ENCODE measurements around the gene PTOV1. TPM values are rescaled to one million over a fixed set of nuclear protein-coding genes. Genes with fewer than 3 reads are reported as not detected.

The PTOV1 gene
- total and polyA plus RNA-seq, 2 of the 8 experiments (the other 6 are each of a cell fraction or from before 2014, with no cell fraction given), result 147 to 251 TPM

DNA sequence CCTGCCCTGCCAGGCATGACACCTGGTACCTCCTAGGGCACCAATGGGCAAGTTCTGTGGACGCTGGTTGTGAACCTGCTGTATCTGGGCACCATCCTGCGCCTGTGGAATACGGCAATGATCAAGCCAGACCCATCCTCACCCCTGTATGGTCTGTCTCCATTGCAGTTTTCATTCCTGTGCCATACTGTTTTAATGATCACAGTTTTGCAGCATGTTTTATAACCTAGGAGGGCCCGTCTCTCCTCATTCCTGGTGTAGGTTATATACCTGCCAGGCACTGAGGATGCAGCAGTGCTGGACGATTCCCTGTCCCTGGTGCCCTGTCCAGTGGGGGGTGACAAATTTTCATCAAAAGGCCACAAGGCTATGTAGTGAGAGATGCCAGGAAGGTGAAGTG, 32.1 kb downstream of the PTOV1 start:
- no peak for DNase-seq (ENCODE audit: low read depth in 1 of 2, low spot score in 2 of 2)
- Histone ChIP-seq H3K9me3 (ENCODE audit: insufficient read depth in 2 of 2, low read depth in 1 of 2, low read length in 1 of 2) (no peaks in the 10 kb centered on the region), H3K9ac (replicated peaks in 1 of 4; ENCODE audit: extremely low read depth in 1 of 4, low read depth in 3 of 4, low read length in 3 of 4) (no peak overlapping the region), H2BK15ac (ENCODE audit: low read length) (no peak overlapping the region), H3K79me1 (ENCODE audit: low read depth, low read length) (peaks cover 9% of the 10 kb centered on the region; the same call in 1 of the 2 replicates), H2BK12ac (ENCODE audit: low read depth, low read length) (no peak overlapping the region), H3K18ac (ENCODE audit: extremely low read depth, low read length) (no peak overlapping the region), H2AK5ac (ENCODE audit: low read depth, low read length) (no peak overlapping the region), H3K56ac (replicated peaks; ENCODE audit: insufficient read length, low read depth, low read length) (no peak overlapping the region), H2AFZ (ENCODE audit: low read length) (no peak overlapping the region), H3K4me2 (ENCODE audit: insufficient read depth in 1 of 2, low read depth in 2 of 2, low read length in 2 of 2) (no peak overlapping the region), H4K8ac (ENCODE audit: extremely low read depth, insufficient read depth, low read length) (no peak overlapping the region), H3K4me1 (replicated peaks in 1 of 4; ENCODE audit: control insufficient read depth in 3 of 4, insufficient read depth in 4 of 4, low read length in 3 of 4) (peaks cover 0 to 7% (median 4%) of the 10 kb centered on the region in 4 experiments; a peak in 6 of 7 replicates), H3K4ac (replicated peaks; ENCODE audit: insufficient read length, low read depth, low read length) (no peak overlapping the region), H3K14ac (ENCODE audit: insufficient read length) (no peak overlapping the region), H3K79me2 (ENCODE audit: control insufficient read depth in 1 of 2, insufficient read depth in 2 of 2, low read length in 2 of 2) (peaks cover 0 to 12% of the 10 kb centered on the region in 2 experiments; a peak in 2 of 4 replicates), H3K23ac (ENCODE audit: insufficient read length) (no peak overlapping the region), H2BK20ac (ENCODE audit: low read length) (no peak overlapping the region), H4K91ac (replicated peaks; ENCODE audit: insufficient read length, low read length) (no peak overlapping the region), H3K27me3 (replicated peaks in 1 of 4; ENCODE audit: control insufficient read depth in 3 of 4, extremely low read depth in 1 of 4, insufficient read depth in 3 of 4, low read length in 3 of 4) (no peaks in the 10 kb centered on the region), H3K23me2 (ENCODE audit: low read depth, low read length) (peaks cover 5% of the 10 kb centered on the region), H4K20me1 (replicated peaks in 1 of 2; ENCODE audit: control insufficient read depth in 1 of 2, insufficient read depth in 2 of 2, low read length in 2 of 2) (peaks cover 10 to 21% of the 10 kb centered on the region in 2 experiments), H2BK5ac (ENCODE audit: low read depth, low read length) (no peak overlapping the region), H3K27ac (ENCODE audit: low read depth, low read length) (no peak overlapping the region), H2BK120ac (replicated peaks; ENCODE audit: low read depth, low read length) (no peak overlapping the region), H3K36me3 (ENCODE audit: control insufficient read depth in 2 of 4, insufficient read depth in 4 of 4, low read length in 3 of 4) (peaks cover 24 to 56% (median 49%) of the 10 kb centered on the region in 4 experiments), H4K5ac (ENCODE audit: insufficient read length, low read depth, low read length) (no peak overlapping the region), H3K4me3 (ENCODE audit: extremely low read depth in 1 of 4, insufficient read depth in 2 of 4, low read depth in 3 of 4, low read length in 4 of 4) (no peak overlapping the region)
- 96% methylated on average over 5 of the region's 5 CpGs; no CpG with 5 or more reads in 1 of the 2 experiments for WGBS, 2 experiments (ENCODE audit: extremely low coverage in 1 of 2, insufficient coverage in 1 of 2, insufficient read length in 1 of 2, insufficient replicate concordance in 2 of 2, low coverage in 1 of 2, low lambda C conversion rate in 2 of 2, missing lambda C conversion rate in 1 of 2)
- ChIA-PET POLR2A (ENCODE audit: partially characterized antibody) (interaction anchor here (0.8 to 1.7 kb wide), 2 partner anchors 14 to 45 kb away, joined by 3 to 5 read pairs; no protein-coding TSS in a partner anchor), CTCF (ENCODE audit: partially characterized antibody) (interaction anchor here (1.2 kb wide), 1 partner anchor 18 kb away, joined by 3 read pairs; no protein-coding TSS in a partner anchor)
- FAIRE-seq, result no peak
- no peak for TF ChIP-seq EP300 (IDR thresholded peaks at IDR 0.05; ENCODE audit: borderline replicate concordance in 1 of 2, low read depth in 2 of 2, low read length in 2 of 2)
- TF ChIP-seq SUZ12 (IDR thresholded peaks at IDR 0.05; ENCODE audit: low read length), result no peak
- TF ChIP-seq SP1 (IDR thresholded peaks at IDR 0.05; ENCODE audit: low read depth, low read length), result no peak
- TF ChIP-seq CHD1 (IDR thresholded peaks at IDR 0.05; ENCODE audit: low read depth, low read length), result no peak
- TF ChIP-seq BCL11A (IDR thresholded peaks at IDR 0.05; ENCODE audit: low read depth in 2 of 2, low read length in 2 of 2), result no peak
- no peak for TF ChIP-seq SIN3A (conservative IDR thresholded peaks at IDR 0.05 in 1 of 2, IDR thresholded peaks at IDR 0.05 in 1 of 2; ENCODE audit: low read depth in 1 of 2, low read length in 2 of 2)
- no peak for TF ChIP-seq MAFK (IDR thresholded peaks at IDR 0.05; ENCODE audit: low read depth, low read length)
- TF ChIP-seq KDM1A (IDR thresholded peaks at IDR 0.05; ENCODE audit: borderline replicate concordance, low read length), result no peak
- no peak for TF ChIP-seq HDAC2 (IDR thresholded peaks at IDR 0.05; ENCODE audit: borderline replicate concordance in 1 of 2, low read depth in 2 of 2, low read length in 2 of 2)

Measured in H1 (cell line).